RWPE1 (cell line): ENCODE data around the gene ITPKA.

Experiments
- CTCF ChIA-PET: fragments of 350-600 bp; sonication (Branson Sonifier 250); formaldehyde crosslinking; extraction: SDS; loops from one replicate; lab custom pipeline; 2021; lab: Yijun Ruan, JAX
- POLR2A ChIA-PET: fragments of 400-600 bp; formaldehyde crosslinking; extraction: SDS; loops from one replicate; lab custom pipeline; 2020; ENCODE audit warnings: antibody characterized with exemption; ENCODE audit not compliant: low non-redundant PET; lab: Yijun Ruan, JAX
- DNase-seq: peaks from one replicate; pipeline ENCODE4 v3.0.0; 2012; ENCODE audit warnings: low spot score
- H3K27ac ChIP-seq: fragments of 450-650 bp; 2 replicates; pipeline ENCODE4 v1.5.1; 2017
- TF ChIP-seq, protein P1 (sequence below): fragments of 450-650 bp; conservative IDR thresholded peaks from 2 replicates; pipeline ENCODE4 v1.5.1; 2017; ENCODE audit warnings: low read depth, mild to moderate bottlenecking

The ITPKA gene

DNA sequence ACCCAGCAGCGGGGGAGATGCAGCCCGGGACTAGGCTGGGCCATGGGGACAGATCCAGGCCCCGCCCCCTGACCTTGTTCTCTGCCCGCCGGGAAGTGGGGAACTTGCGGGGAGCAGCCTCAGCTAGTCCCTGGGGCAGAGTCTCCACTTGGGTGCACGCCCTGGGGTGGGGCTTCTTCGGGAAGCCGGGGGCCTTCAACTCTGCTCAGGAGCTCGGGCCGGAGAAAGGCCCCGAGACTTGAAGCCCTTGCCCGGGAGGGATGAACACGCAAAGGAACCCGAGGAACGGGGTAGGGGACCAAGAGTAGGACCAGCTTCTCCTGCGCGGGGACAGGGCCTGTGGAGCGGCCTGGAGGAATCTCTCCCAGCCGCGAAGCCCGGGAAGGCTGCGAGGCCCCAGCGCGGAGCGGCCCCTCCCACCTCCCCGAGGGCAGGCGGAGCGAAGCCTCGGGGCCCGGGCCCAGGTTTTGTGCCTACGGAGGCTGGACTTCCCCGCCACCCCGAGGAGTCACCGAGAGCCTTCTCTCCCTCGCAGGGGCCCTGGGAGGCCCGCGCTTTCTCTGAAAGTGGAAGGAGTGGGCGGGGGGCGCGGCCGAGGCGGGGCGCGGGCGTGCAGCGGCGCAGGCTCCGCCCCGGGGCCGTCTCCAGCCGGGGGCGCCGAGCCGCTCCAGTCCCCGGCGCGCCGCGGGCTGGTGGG, at the start of gene ITPKA:
TSS of gene ITPKA (plus strand) at position 670 of the 697 bp plus-strand sequence. CDS start 54 bp downstream, outside the sequence.
- POLR2A ChIA-PET: interaction anchor here (1.5 kb wide), 1 partner anchor 51 kb away, joined by 4 read pairs; the partner anchor contains the start of gene RPAP1
- DNase-seq: peak; percentile 73
- TF ChIP-seq, protein P1, sequence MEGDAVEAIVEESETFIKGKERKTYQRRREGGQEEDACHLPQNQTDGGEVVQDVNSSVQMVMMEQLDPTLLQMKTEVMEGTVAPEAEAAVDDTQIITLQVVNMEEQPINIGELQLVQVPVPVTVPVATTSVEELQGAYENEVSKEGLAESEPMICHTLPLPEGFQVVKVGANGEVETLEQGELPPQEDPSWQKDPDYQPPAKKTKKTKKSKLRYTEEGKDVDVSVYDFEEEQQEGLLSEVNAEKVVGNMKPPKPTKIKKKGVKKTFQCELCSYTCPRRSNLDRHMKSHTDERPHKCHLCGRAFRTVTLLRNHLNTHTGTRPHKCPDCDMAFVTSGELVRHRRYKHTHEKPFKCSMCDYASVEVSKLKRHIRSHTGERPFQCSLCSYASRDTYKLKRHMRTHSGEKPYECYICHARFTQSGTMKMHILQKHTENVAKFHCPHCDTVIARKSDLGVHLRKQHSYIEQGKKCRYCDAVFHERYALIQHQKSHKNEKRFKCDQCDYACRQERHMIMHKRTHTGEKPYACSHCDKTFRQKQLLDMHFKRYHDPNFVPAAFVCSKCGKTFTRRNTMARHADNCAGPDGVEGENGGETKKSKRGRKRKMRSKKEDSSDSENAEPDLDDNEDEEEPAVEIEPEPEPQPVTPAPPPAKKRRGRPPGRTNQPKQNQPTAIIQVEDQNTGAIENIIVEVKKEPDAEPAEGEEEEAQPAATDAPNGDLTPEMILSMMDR: no peak
- CTCF ChIA-PET: interaction anchor here (0.7 to 0.8 kb wide), 2 partner anchors 14 to 284 kb away, joined by 4 read pairs; no protein-coding TSS in a partner anchor
- peak within 1 kb of the TSS; percentile 82 for H3K27ac ChIP-seq

DNA sequence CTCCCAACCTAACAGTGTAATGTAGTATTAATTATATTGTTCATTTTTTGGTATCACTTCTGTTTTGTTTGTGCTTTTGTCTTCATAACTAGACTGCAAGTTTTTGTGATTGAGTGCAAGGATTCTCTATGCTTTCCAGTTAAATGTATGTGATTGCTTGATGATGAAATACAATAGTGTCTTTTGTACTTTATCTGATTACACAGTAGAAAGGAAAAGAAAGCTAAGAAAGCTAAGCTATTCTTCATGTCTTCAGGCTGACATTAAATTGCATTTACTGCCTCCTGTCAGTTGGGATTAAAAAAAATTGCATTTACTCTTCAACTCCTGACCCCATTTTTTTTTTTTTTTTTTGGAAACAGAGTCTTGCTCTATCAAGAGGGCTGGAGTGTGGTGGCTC, 48.3 kb upstream of the ITPKA start:
- TF ChIP-seq, protein P1: no peak
- H3K27ac ChIP-seq: no peak overlapping the region
- ChIA-PET POLR2A (no interaction called here), CTCF (interaction anchor here (0.5 to 0.7 kb wide), 3 partner anchors 172 to 838 kb away, joined by 3 to 9 read pairs (median 4); no protein-coding TSS in a partner anchor)
- no peak for DNase-seq

- no peak overlapping the region for H3K27ac ChIP-seq
- CTCF ChIA-PET: interaction anchor here (0.5 kb wide), 1 partner anchor 350 kb away, joined by 3 read pairs; no protein-coding TSS in a partner anchor
- no peak for DNase-seq
- TF ChIP-seq, protein P1: no peak
- POLR2A ChIA-PET: no interaction called here
Measured at GRCh38 chr15:41462084-41462795, 31.4 kb upstream of the ITPKA start.

DNA sequence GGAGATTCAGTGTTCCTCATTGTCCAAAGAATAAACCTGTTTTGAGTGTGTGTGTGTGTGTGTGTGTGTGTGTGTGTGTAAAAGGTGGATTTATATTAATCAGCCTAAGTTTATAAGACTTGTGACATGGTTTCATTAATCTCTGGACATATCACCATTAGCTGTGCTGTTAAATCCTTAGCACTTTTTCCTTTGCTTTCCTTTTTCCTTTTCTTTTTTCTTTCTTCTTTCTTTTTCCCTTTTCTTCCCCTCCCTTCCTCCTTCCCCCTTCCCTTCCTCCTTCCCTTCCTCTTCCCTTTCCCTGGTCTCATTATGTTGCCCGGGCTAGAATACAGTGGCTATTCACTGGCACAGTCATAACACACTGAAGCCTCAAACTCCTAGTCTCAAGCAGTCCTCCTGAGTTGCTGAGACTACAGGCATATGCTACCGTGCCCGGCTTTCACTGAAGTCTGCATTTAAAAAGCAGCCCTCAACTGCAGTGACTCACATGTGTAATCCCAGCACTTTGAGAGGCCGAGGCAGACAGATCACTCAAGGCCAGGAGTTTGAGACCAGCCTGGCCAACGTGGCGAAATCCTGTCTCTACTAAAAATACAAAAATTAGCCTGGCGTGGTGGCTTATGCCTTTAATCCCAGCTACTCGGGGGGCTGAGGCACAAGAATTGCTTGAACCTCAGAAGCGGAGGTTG, 28.6 kb upstream of the ITPKA start:
- TF ChIP-seq, protein P1: no peak
- DNase-seq: no peak
- ChIA-PET POLR2A (no interaction called here), CTCF (interaction anchor here (0.6 to 1.9 kb wide), 19 partner anchors 10 to 121 kb away, joined by 3 to 18 read pairs (median 5); no protein-coding TSS in a partner anchor)
- H3K27ac ChIP-seq: no peak overlapping the region

- H3K27ac ChIP-seq: no peak overlapping the region
- POLR2A ChIA-PET: no interaction called here
- DNase-seq: peak; percentile 64
- TF ChIP-seq, protein P1: peak; percentile 99
- CTCF ChIA-PET: interaction anchor here (0.6 to 1.9 kb wide), 26 partner anchors 8 to 1343 kb away, joined by 3 to 18 read pairs (median 4); no protein-coding TSS in a partner anchor
Measured at GRCh38 chr15:41465822-41466421, 27.8 kb upstream of the ITPKA start.
